ENCODE results near the gene ALLC.
"Not testable (repeated sequence)": the region's sequence is repeated elsewhere in the genome, so short reads cannot be mapped to it uniquely, and the experiment has no call there.

The ALLC gene

DNA sequence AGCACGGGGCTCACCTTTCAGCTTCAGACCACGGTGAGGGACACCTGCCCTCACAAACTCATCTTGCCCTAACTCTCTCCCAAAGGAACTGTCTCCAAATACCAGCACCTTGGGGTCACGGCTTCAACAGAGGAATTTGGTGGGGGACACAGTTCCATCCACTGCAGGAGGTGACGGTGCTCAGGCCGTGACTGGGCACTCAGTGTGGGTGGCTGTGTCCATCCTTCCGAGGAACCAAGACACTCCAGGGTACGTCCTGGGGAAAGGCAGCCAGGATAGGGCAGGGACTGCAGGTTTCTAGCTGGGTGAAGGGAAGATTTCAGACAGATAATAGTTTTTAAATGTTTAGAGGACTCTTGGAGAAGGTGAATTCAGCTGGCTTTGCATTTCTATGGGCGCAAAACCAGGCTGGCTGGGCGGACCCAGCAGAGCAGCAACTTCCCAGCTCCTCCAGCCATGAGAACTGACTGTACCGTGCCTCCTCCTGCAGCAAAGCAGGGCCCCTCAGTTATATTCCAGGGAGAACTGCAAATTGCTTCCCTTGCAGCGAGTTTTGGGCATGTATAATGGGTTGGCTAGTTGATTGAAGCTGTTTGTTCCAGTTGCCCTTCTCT is 23.9 kb upstream of the ALLC start:
- DNase-seq (ENCODE audit: low spot score): no peak

DNA sequence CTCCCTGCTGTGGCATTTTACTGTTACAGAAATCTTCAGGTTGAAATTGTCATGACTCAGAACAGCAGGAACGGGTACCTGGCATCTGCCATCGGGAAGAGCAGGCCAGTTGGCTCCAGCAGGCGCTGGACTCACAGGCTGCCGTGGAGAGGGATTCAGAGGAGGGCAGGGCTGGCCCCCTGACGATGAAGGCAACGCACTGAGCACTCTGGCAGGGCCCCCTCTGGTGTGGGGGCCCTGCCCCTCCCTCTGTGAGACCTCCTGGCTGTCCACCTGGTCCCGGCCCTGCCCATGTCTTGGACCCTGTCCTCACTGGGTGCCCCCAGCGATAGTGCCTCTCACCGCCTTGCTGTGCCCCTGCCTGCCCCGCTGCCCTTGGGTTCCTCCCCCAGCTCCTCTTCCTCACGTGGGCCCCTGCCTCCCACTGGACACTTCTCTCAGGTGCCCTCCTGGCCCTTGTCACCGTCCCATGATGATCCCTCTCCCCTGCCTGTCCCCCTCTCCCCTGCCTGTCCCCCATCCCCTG is 23.3 kb upstream of the ALLC start:
- no peak for DNase-seq (ENCODE audit: low spot score)
- TF ChIP-seq, protein P1, sequence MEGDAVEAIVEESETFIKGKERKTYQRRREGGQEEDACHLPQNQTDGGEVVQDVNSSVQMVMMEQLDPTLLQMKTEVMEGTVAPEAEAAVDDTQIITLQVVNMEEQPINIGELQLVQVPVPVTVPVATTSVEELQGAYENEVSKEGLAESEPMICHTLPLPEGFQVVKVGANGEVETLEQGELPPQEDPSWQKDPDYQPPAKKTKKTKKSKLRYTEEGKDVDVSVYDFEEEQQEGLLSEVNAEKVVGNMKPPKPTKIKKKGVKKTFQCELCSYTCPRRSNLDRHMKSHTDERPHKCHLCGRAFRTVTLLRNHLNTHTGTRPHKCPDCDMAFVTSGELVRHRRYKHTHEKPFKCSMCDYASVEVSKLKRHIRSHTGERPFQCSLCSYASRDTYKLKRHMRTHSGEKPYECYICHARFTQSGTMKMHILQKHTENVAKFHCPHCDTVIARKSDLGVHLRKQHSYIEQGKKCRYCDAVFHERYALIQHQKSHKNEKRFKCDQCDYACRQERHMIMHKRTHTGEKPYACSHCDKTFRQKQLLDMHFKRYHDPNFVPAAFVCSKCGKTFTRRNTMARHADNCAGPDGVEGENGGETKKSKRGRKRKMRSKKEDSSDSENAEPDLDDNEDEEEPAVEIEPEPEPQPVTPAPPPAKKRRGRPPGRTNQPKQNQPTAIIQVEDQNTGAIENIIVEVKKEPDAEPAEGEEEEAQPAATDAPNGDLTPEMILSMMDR (IDR thresholded peaks at IDR 0.05; ENCODE audit: extremely low read depth, missing control alignments): no peak

More for the DNA sequence above, 23.9 kb upstream of the ALLC start:
- TF ChIP-seq, protein P1 (IDR thresholded peaks at IDR 0.05; ENCODE audit: extremely low read depth, missing control alignments): no peak

DNA sequence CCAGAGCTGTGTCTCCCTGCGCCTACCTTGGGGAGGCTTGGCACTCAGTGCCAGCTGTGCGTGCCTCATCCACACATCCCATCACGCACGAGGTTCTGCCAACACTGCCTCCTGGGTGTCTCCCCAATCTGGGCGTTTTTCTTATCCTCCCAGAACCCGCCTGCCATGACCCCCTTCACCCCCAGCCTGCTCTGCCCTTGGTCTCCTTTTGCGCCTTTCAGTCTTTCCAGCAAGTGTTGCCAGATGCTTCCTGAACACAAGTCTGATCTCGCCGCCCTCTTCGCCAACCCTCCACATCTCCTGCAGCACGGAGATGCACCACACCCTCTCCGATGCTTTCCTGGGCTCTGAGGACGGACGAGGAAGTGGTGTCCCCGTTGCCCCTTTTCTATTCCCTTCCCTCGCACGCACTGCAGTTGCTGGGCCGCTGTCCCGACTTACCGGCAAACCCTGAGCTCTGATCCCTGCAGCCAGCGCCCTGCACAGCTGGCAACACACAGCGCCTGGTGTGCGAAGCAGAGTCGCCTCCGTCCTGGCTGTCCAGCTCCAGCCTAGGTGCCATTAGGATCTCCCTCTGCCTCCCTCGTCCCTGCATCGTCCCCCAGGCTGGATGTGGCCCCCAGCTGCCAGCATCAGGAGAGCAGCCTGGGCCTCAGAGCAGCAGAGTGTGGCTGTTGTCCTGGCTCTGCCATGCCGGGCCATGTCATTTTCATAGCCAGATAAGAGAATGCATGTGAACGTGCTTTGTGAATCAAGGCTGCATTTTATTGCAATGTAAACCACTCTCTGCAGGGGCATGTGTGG is 22.6 kb upstream of the ALLC start:
- no peak for DNase-seq (ENCODE audit: low spot score)
- TF ChIP-seq, protein P1 (IDR thresholded peaks at IDR 0.05; ENCODE audit: extremely low read depth, missing control alignments): no peak

DNA sequence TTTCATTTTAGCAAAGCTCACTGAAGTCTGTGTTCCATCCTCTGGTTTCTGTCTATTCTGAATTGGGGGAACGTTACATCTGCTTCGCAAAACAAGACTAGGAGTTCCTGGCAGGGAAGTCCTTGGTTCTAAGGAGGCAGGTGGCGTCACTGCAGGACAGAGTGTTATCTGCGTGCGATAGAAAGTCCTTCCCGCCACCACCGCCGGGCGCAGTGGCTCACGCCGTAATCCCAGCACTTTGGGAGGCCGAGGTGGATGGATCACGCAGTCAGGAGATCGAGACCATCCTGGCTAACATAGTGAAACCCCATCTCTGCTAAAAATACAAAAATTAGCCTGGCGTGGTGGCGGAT is 22.0 kb upstream of the ALLC start:
- DNase-seq (ENCODE audit: low spot score): not testable (repeated sequence)

DNA sequence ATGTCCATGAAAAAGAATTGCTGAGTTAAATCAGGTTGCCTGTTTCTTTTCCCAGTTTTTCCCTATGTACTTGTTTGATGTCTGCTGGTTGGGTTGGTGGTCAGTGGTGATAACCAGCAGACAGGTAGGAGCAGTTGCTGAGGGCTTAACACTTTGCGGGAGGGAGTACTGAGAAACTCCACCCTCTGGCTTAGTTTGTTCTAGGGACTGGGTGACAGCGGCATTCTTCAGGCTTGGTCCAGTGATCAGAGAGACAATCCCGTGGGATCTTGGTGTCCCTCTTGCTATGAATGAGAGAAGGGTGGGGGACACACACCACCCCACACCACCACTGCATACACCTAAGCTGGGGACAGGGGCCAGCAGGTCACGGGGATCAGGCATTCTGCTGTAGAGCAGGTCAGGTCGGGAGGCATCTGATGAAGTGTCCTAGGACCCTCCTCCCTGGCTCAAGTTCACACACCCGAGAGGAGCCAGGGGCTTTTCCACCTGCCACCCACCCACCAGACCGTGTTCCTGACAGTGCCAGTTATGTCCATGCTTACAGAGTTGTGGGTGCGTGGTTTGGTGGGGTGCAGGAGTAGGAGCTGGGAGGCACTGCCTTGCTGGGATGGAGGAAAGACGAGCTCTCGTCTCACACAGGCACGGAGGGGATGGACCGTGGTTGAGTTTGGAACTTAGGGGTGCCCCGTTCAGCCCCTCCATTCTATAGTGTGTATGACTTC is 21.3 kb upstream of the ALLC start:
- TF ChIP-seq, protein P1 (IDR thresholded peaks at IDR 0.05; ENCODE audit: extremely low read depth, missing control alignments): no peak
- no peak for DNase-seq (ENCODE audit: low spot score)

DNA sequence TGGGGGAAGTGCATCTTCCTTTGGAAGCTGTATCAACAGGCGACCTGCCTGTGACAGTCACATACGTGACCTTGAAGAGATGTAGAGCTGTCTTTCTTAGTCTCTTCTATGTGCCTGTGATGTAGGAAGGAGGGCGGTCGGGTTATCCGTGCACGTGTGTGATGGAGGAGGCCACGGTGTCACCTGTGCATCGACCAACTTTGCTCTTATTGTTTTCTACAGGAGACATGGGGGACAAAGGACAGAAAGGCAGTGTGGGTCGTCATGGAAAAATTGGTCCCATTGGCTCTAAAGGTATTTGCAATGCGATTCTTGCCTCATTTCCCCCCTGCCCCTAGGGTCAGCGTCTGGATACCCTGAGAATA is 20.7 kb upstream of the ALLC start:
- TF ChIP-seq, protein P1 (IDR thresholded peaks at IDR 0.05; ENCODE audit: extremely low read depth, missing control alignments): no peak
- DNase-seq (ENCODE audit: low spot score): no peak

DNA sequence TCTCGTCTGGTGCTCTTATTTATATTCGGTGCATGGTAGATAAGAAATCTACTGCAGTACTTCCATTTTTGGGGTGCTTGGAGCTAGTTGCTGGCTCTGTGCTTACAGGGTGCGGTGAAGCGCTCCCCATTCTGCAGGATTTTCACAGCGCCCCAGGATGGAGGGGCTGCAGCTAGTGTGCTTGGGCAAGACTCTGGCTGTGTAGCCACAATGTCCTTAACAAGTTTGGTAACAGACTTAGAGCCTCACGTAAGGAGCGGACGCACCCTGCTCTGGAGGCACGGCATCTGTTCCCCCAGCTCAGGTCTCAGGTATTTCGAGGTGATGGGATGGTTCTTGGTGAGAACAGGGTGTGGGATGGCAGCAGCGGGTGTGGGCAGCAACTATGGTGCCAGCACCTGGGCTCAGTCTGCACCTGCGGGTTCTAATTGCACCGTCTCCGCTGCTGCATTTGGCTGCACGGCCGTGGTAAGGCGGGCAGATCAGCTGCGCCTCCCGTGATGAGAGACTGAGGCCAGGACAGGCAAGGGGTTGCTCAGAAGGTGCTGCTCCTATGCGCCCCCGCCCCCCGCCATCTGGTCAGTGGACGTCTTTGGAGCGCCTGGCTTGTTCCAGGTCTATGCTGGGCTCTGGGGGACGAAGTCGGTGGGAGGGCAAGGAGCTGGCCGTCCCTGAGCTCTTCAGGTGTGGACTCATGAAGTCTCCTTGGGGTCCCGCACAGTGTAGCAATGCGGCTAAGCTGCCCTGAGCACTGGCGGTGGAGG is 20.1 kb upstream of the ALLC start:
- no peak for DNase-seq (ENCODE audit: low spot score)
- TF ChIP-seq, protein P1 (IDR thresholded peaks at IDR 0.05; ENCODE audit: extremely low read depth, missing control alignments): no peak

Data from GM20000 (cell line).